GM19025 (cell line): ENCODE measurements around the gene WDR77.

Source experiments
- ATAC-seq: cut with Tn5 transposase; IDR thresholded peaks from one replicate; pipeline ENCODE4 v1.9.1; 2021; ENCODE audit warnings: mild to moderate bottlenecking, low read depth, moderate library complexity; ENCODE audit not compliant: unreplicated experiment

Gene WDR77

GRCh38 chr1:111448918-111449702, at the start of gene WDR77, which contains the start of gene ATP5PB:
TSS of gene WDR77 (minus strand) at chr1:111449256. CDS start at chr1:111449169, 87 bp downstream.
TSS of gene ATP5PB (plus strand) at chr1:111449464. CDS start at chr1:111449542, 78 bp downstream.
- ATAC-seq, result peak; percentile 93

- ATAC-seq, result no peak
Measured at GRCh38 chr1:111497592-111497991, 48.5 kb upstream of the WDR77 start.

GRCh38 chr1:111496398-111496797, 47.3 kb upstream of the WDR77 start:
- ATAC-seq, result no peak

GRCh38 chr1:111491070-111491469, 42.0 kb upstream of the WDR77 start:
- no peak for ATAC-seq

GRCh38 chr1:111490220-111490619, 41.2 kb upstream of the WDR77 start:
- no peak for ATAC-seq

GRCh38 chr1:111489604-111490003, 40.5 kb upstream of the WDR77 start:
- ATAC-seq, result no peak

GRCh38 chr1:111488669-111489068, 39.6 kb upstream of the WDR77 start:
- no peak for ATAC-seq

GRCh38 chr1:111487133-111487532, 38.1 kb upstream of the WDR77 start:
- no peak for ATAC-seq

- ATAC-seq, result no peak
Measured at GRCh38 chr1:111486431-111486830, 37.4 kb upstream of the WDR77 start.

GRCh38 chr1:111484391-111485026, 35.5 kb upstream of the WDR77 start:
- ATAC-seq, result no peak

- no peak for ATAC-seq
Measured at GRCh38 chr1:111483876-111484275, 34.8 kb upstream of the WDR77 start.

GRCh38 chr1:111483166-111483565, 34.1 kb upstream of the WDR77 start:
- ATAC-seq, result no peak

- ATAC-seq, result no peak
Measured at GRCh38 chr1:111481387-111482221, 32.5 kb upstream of the WDR77 start.

- no peak for ATAC-seq
Measured at GRCh38 chr1:111480674-111481073, 31.6 kb upstream of the WDR77 start.

- peak; percentile 65 for ATAC-seq
Measured at GRCh38 chr1:111476761-111477309, 27.8 kb upstream of the WDR77 start.

GRCh38 chr1:111476214-111476613, 27.2 kb upstream of the WDR77 start:
- ATAC-seq, result no peak

- no peak for ATAC-seq
Measured at GRCh38 chr1:111475701-111476100, 26.6 kb upstream of the WDR77 start.

- no peak for ATAC-seq
Measured at GRCh38 chr1:111474521-111474920, 25.5 kb upstream of the WDR77 start.

GRCh38 chr1:111474106-111474505, 25.1 kb upstream of the WDR77 start:
- ATAC-seq, result no peak

GRCh38 chr1:111471538-111471937, 22.5 kb upstream of the WDR77 start:
- ATAC-seq, result no peak

- ATAC-seq, result no peak
Measured at GRCh38 chr1:111471012-111471411, 22.0 kb upstream of the WDR77 start.
